Esophagus muscularis mucosa (tissue), 4 donors: ENCODE results near the gene BAHCC1. TPM values are rescaled to one million over a fixed set of nuclear protein-coding genes. Genes with fewer than 3 reads are reported as not detected.
A peak's percentile ranks its signal among the peaks of the same experiment; 100 is the strongest.

Experiments used
- DNase-seq: peaks from one replicate; pipeline ENCODE4 v3.0.0-alpha.2; 2017; ENCODE audit errors: extremely low spot score
- H3K27ac ChIP-seq, 4 donors: fragments of 200-600 bp; sonication (generic); replicated peaks in 1 of 4; 1 replicate in 3 of 4; 2 replicates in 1 of 4; pipeline ENCODE4 v1.5.1; 2016 to 2019; ENCODE audit warnings: mild to moderate bottlenecking in 1 of 4
- H3K27me3 ChIP-seq, 4 donors: fragments of 200-600 bp; sonication (generic); one replicate each; pipeline versions ENCODE4 v1.5.1 to v1.6.0; 2016 to 2019
- H3K36me3 ChIP-seq, 4 donors: fragments of 200-600 bp; sonication (generic); one replicate each; pipeline ENCODE4 v1.5.1; 2016 to 2019
- H3K4me1 ChIP-seq, 4 donors: fragments of 200-600 bp; sonication (generic); one replicate each; pipeline ENCODE4 v1.5.1; 2016 to 2019
- H3K4me3 ChIP-seq, 4 donors: fragments of 200-600 bp; sonication (generic); 1 replicate in 2 of 4; 2 replicates in 2 of 4; pipeline ENCODE4 v1.5.1; 2016 to 2019; ENCODE audit warnings: mild to moderate bottlenecking in 4 of 4, moderate library complexity in 1 of 4
- H3K9me3 ChIP-seq, 4 donors: fragments of 200-600 bp; sonication (generic); 1 replicate in 3 of 4; 2 replicates in 1 of 4; pipeline ENCODE4 v1.5.1; 2016 to 2019
- CTCF ChIP-seq, 3 experiments: fragments of 200-600 bp in 2 of 3; fragments of 450-650 bp in 1 of 3; sonication (generic) in 2 of 3; IDR thresholded peaks; one replicate each; pipeline ENCODE4 v1.5.1; 2017 to 2019; ENCODE audit warnings: antibody characterized with exemption in 3 of 3, mild to moderate bottlenecking in 2 of 3, moderate library complexity in 1 of 3
- EP300 ChIP-seq: sonication (generic); formaldehyde crosslinking; IDR thresholded peaks from one replicate; pipeline ENCODE4 v1.6.1; 2017; ENCODE audit warnings: antibody characterized with exemption
- POLR2A ChIP-seq: fragments of 450-650 bp; IDR thresholded peaks from one replicate; pipeline ENCODE4 v1.6.1; 2017; ENCODE audit warnings: antibody characterized with exemption, moderate library complexity, mild to moderate bottlenecking, low read depth
- POLR2AphosphoS5 ChIP-seq, 2 donors: sonication (generic); formaldehyde crosslinking; IDR thresholded peaks; one replicate each; pipeline ENCODE4 v1.6.1; 2017; ENCODE audit warnings: antibody characterized with exemption in 2 of 2
- WGBS: methylation state at CpG from one replicate; pipeline ENCODE4 v1.1.5; 2018; 5-methylcytosine and 5-hydroxymethylcytosine counted together
- intact Hi-C: fragments of 100-400 bp; cut with DNase I; formaldehyde crosslinking; loops from one replicate; pipeline ENCODE4 v1.15.1; 2023
- total RNA-seq, 4 donors: library from RNA; depleted of rRNA; stranded (reverse); fragments of >200 nt; gene quantifications; one replicate each; pipeline versions ENCODE4 v1.1.0 to v1.2.1, GENCODE V29; 2016

BAHCC1 gene
- total RNA-seq, 4 donors from 2014 or later, result 15.9 to 38.1 (median 21.1) TPM

GRCh38 chr17:81383504-81384421 is 11.5 kb upstream of the BAHCC1 start:
- no peak for DNase-seq
- H3K27ac ChIP-seq, result peak overlapping the region in 3 of 4 donors; percentile 25 to 40 (median 38)
- no peak overlapping the region for H3K4me3 ChIP-seq
- H3K27me3 ChIP-seq, result peaks cover 0 to 6% (median 0%) of the 10 kb centered on the region in 4 donors
- H3K4me1 ChIP-seq, result peaks cover 21 to 33% (median 30%) of the 10 kb centered on the region in 4 donors
- H3K9me3 ChIP-seq, result no peaks in the 10 kb centered on the region
- H3K36me3 ChIP-seq, result no peaks in the 10 kb centered on the region
- WGBS, result 91% methylated on average over 19 of the region's 32 CpGs
- TF ChIP-seq POLR2AphosphoS5 (IDR thresholded peaks at IDR 0.05) (no peak), CTCF (IDR thresholded peaks at IDR 0.05) (no peak), EP300 (no peak), POLR2A (no peak)
- intact Hi-C loops, result no loop called here

- H3K27ac ChIP-seq, result peak overlapping the region in 3 of 4 donors; percentile 96 to 100 (median 98)
- H3K27me3 ChIP-seq, result no peaks in the 10 kb centered on the region
- WGBS, result 79% methylated on average over 7 of the region's 7 CpGs
- H3K9me3 ChIP-seq, result no peaks in the 10 kb centered on the region
- H3K36me3 ChIP-seq, result no peaks in the 10 kb centered on the region
- intact Hi-C loops, result no loop called here
- TF ChIP-seq CTCF (IDR thresholded peaks at IDR 0.05) (no peak), POLR2A (no peak), EP300 (no peak), POLR2AphosphoS5 (IDR thresholded peaks at IDR 0.05) (no peak)
- no peak overlapping the region for H3K4me3 ChIP-seq
- H3K4me1 ChIP-seq, result peaks cover 31 to 44% (median 42%) of the 10 kb centered on the region in 4 donors
- DNase-seq, result no peak
These were observed 10.3 kb upstream of the BAHCC1 start for GRCh38 chr17:81384929-81385319.

- H3K4me1 ChIP-seq, result peaks cover 31 to 50% (median 48%) of the 10 kb centered on the region in 4 donors
- H3K9me3 ChIP-seq, result no peaks in the 10 kb centered on the region
- H3K36me3 ChIP-seq, result no peaks in the 10 kb centered on the region
- H3K4me3 ChIP-seq, result no peak overlapping the region
- H3K27ac ChIP-seq, result peak overlapping the region; percentile 96 to 100 (median 99)
- no peak for DNase-seq
- no peaks in the 10 kb centered on the region for H3K27me3 ChIP-seq
- intact Hi-C loops, result no loop called here
- WGBS, result 83% methylated on average over 13 of the region's 24 CpGs
- peak in 1 of 2 donors; percentile 15 for TF ChIP-seq POLR2AphosphoS5 (IDR thresholded peaks at IDR 0.05)
- TF ChIP-seq POLR2A, result no peak
These were observed 9.7 kb upstream of the BAHCC1 start for GRCh38 chr17:81385320-81386111.

- 60% methylated on average over 4 of the region's 15 CpGs for WGBS
- H3K27me3 ChIP-seq, result no peaks in the 10 kb centered on the region
- peak overlapping the region; percentile 82 to 91 (median 86) for H3K4me3 ChIP-seq
- H3K36me3 ChIP-seq, result no peaks in the 10 kb centered on the region
- H3K4me1 ChIP-seq, result peaks cover 34 to 57% (median 54%) of the 10 kb centered on the region in 4 donors
- no peaks in the 10 kb centered on the region for H3K9me3 ChIP-seq
- DNase-seq, result no peak
- H3K27ac ChIP-seq, result peak overlapping the region; percentile 96 to 100 (median 99)
- intact Hi-C loops, result no loop called here
- TF ChIP-seq EP300 (no peak), CTCF (IDR thresholded peaks at IDR 0.05) (peak in 1 of 3 experiments; percentile 8)
These were observed 9.1 kb upstream of the BAHCC1 start for GRCh38 chr17:81386141-81386645.
